Measurements from ENCODE around the gene ARID1B.

GRCh38 chr6:156967852-156968251, 190.7 kb downstream of the ARID1B start:
- TF ChIP-seq CTCF (IDR thresholded peaks at IDR 0.05) (no peak), EZH2 (IDR thresholded peaks at IDR 0.05; ENCODE audit: borderline replicate concordance, insufficient read depth, low read depth, low read length, poor library complexity, severe bottlenecking) (no peak)
